ENCODE data around the gene ARSA.
"Not testable (repeated sequence)": the region's sequence is repeated elsewhere in the genome, so short reads cannot be mapped to it uniquely, and the experiment has no call there.

ARSA gene

GRCh38 chr22:50624347-50625130, 3.4 kb downstream of the ARSA start:
- intact Hi-C loops (cut with DNase I): loop anchor here (5.0 kb wide), 2 partner anchors 42 to 73 kb away; partner anchors contain the start of gene CHKB
- DNase-seq: peak in 2 of 10 donors; percentile 55 to 56

- DNase-seq: peak in 4 of 10 donors; percentile 7 to 86 (median 73)
- intact Hi-C loops (cut with DNase I): loop anchor here (5.0 kb wide), 1 partner anchor 41 kb away; the partner anchor contains the start of gene CHKB
Observed at GRCh38 chr22:50622723-50623327, 5.1 kb downstream of the ARSA start.

GRCh38 chr22:50621948-50622722, 5.8 kb downstream of the ARSA start:
- peak in 2 of 10 donors; percentile 73 to 74 for DNase-seq
- intact Hi-C loops (cut with DNase I): loop anchor here (5.0 kb wide), 1 partner anchor 40 kb away; the partner anchor contains the start of gene CHKB

GRCh38 chr22:50621356-50621880, 6.5 kb downstream of the ARSA start:
- peak in 2 of 10 donors; percentile 52 to 73 for DNase-seq
- intact Hi-C loops (cut with DNase I): loop anchor here (5.0 kb wide), 1 partner anchor 39 kb away; the partner anchor contains the start of gene CHKB

GRCh38 chr22:50620593-50621355, 7.2 kb downstream of the ARSA start:
- peak in 4 of 10 donors; percentile 71 to 94 (median 85) for DNase-seq
- intact Hi-C loops (cut with DNase I): loop anchor here (5.0 kb wide), 1 partner anchor 38 kb away; the partner anchor contains the start of gene CHKB

- intact Hi-C loops (cut with DNase I): not testable (repeated sequence)
- DNase-seq: peak in 1 of 10 donors; percentile 12
Observed at GRCh38 chr22:50614296-50614695, 13.7 kb downstream of the ARSA start.

GRCh38 chr22:50613291-50613981, 14.5 kb downstream of the ARSA start:
- DNase-seq: peak in 3 of 10 donors; percentile 78 to 90 (median 82)
- intact Hi-C loops (cut with DNase I): no loop called here

GRCh38 chr22:50612528-50613221, 15.3 kb downstream of the ARSA start:
- intact Hi-C loops (cut with DNase I): no loop called here
- DNase-seq: peak in 3 of 10 donors; percentile 60 to 83 (median 72)

GRCh38 chr22:50612168-50612527, 15.8 kb downstream of the ARSA start:
- intact Hi-C loops (cut with DNase I): no loop called here
- DNase-seq: peak in 3 of 10 donors; percentile 35 to 76 (median 59)

GRCh38 chr22:50611341-50612060, 16.5 kb downstream of the ARSA start:
- intact Hi-C loops (cut with DNase I): no loop called here
- DNase-seq: peak in 3 of 10 donors; percentile 28 to 81 (median 79)

- DNase-seq: peak in 3 of 10 donors; percentile 53 to 72 (median 67)
- intact Hi-C loops (cut with DNase I): no loop called here
Observed at GRCh38 chr22:50610581-50610980, 17.4 kb downstream of the ARSA start.

- intact Hi-C loops (cut with DNase I): no loop called here
- peak in 3 of 10 donors; percentile 55 to 71 (median 57) for DNase-seq
Observed at GRCh38 chr22:50610041-50610451, 17.9 kb downstream of the ARSA start.

- intact Hi-C loops (cut with DNase I): no loop called here
- DNase-seq: peak in 2 of 10 donors; percentile 35 to 76
Observed at GRCh38 chr22:50609599-50609998, 18.4 kb downstream of the ARSA start.

GRCh38 chr22:50608996-50609395, 19.0 kb downstream of the ARSA start:
- intact Hi-C loops (cut with DNase I): no loop called here
- peak in 2 of 10 donors; percentile 13 to 24 for DNase-seq

GRCh38 chr22:50608058-50608840, 19.7 kb downstream of the ARSA start:
- intact Hi-C loops (cut with DNase I): not testable (repeated sequence)
- peak in 3 of 10 donors; percentile 6 to 67 (median 36) for DNase-seq

- peak in 3 of 10 donors; percentile 28 to 63 (median 41) for DNase-seq
- intact Hi-C loops (cut with DNase I): no loop called here
Observed at GRCh38 chr22:50607659-50608020, 20.3 kb downstream of the ARSA start.
